Kasumi-1 (cell line): ENCODE measurements around the gene NDUFA11.
A peak's percentile ranks its signal among the peaks of the same experiment; 100 is the strongest.

Experiments
- DNase-seq, 2 experiments: peaks; one replicate each; lab custom pipeline; 2025; lab: John Stamatoyannopoulos, UW

Gene NDUFA11

GRCh38 chr19:5908773-5909442 is 5.3 kb upstream of the NDUFA11 start:
- DNase-seq = no peak

GRCh38 chr19:5907241-5907640 is 3.7 kb upstream of the NDUFA11 start:
- DNase-seq = no peak

GRCh38 chr19:5905114-5905778 is 1.7 kb upstream of the NDUFA11 start:
- no peak for DNase-seq

GRCh38 chr19:5904352-5905113 is 943 bp upstream of the NDUFA11 start, which contains the start of gene VMAC:
TSS of gene VMAC (plus strand) at chr19:5904872. CDS start at chr19:5904891, 19 bp downstream.
- peak; percentile 100 for DNase-seq

GRCh38 chr19:5903056-5903623 is 450 bp downstream of the NDUFA11 start:
- DNase-seq = no peak

- DNase-seq = no peak
Observed at GRCh38 chr19:5900976-5901375, 2.6 kb downstream of the NDUFA11 start.

GRCh38 chr19:5899728-5900526 is 3.7 kb downstream of the NDUFA11 start:
- no peak for DNase-seq

- no peak for DNase-seq
Observed at GRCh38 chr19:5897189-5897969, 6.2 kb downstream of the NDUFA11 start.

GRCh38 chr19:5896365-5897076 is 7.1 kb downstream of the NDUFA11 start:
- DNase-seq = no peak

- DNase-seq = no peak
Observed at GRCh38 chr19:5895890-5896289, 7.7 kb downstream of the NDUFA11 start.

- no peak for DNase-seq
Observed at GRCh38 chr19:5895409-5895808, 8.2 kb downstream of the NDUFA11 start.

- DNase-seq = no peak
Observed at GRCh38 chr19:5894704-5895349, 8.8 kb downstream of the NDUFA11 start.

- no peak for DNase-seq
Observed at GRCh38 chr19:5893907-5894703, 9.5 kb downstream of the NDUFA11 start.

- no peak for DNase-seq
Observed at GRCh38 chr19:5893296-5893903, 10.2 kb downstream of the NDUFA11 start.

- DNase-seq = no peak
Observed at GRCh38 chr19:5892772-5893275, 10.8 kb downstream of the NDUFA11 start.

- no peak for DNase-seq
Observed at GRCh38 chr19:5891938-5892771, 11.4 kb downstream of the NDUFA11 start.

- DNase-seq = no peak
Observed at GRCh38 chr19:5891572-5891937, 12.0 kb downstream of the NDUFA11 start.
